GM13976 (cell line): ENCODE results near the gene PARD6G.

Experiments used
- DNase-seq: peaks from one replicate; pipeline ENCODE4 v3.0.0; 2012; ENCODE audit warnings: low spot score
- CTCF ChIP-seq: IDR thresholded peaks from 2 replicates; pipeline ENCODE4 v1.5.1; 2012; ENCODE audit warnings: borderline replicate concordance, mild to moderate bottlenecking; ENCODE audit not compliant: insufficient read depth; ENCODE audit errors: extremely low read depth, missing control alignments, control extremely low read depth
- in situ Hi-C: fragments of 300-500 bp; cut with MboI; formaldehyde crosslinking; loops from one replicate; pipeline ENCODE4 v1.12.0; 2022; ENCODE audit warnings: low sequenced_read_pairs, mixed read lengths, inconsistent platforms; ENCODE audit not compliant: unreplicated experiment

PARD6G gene

GRCh38 chr18:80201739-80202138 is 45.6 kb downstream of the PARD6G start:
- DNase-seq: no peak
- in situ Hi-C loops: no loop called here
- no peak for TF ChIP-seq CTCF

GRCh38 chr18:80200932-80201672 is 46.2 kb downstream of the PARD6G start:
- in situ Hi-C loops: no loop called here
- DNase-seq: no peak
- TF ChIP-seq CTCF: no peak

GRCh38 chr18:80200171-80200931 is 47.0 kb downstream of the PARD6G start:
- no peak for TF ChIP-seq CTCF

GRCh38 chr18:80198994-80199748 is 48.1 kb downstream of the PARD6G start:
- TF ChIP-seq CTCF: no peak
- no peak for DNase-seq
- in situ Hi-C loops: no loop called here

More at GRCh38 chr18:80200171-80200931, 47.0 kb downstream of the PARD6G start:
- DNase-seq: no peak
- in situ Hi-C loops: no loop called here

GRCh38 chr18:80198391-80198790 is 48.9 kb downstream of the PARD6G start:
- in situ Hi-C loops: no loop called here
- TF ChIP-seq CTCF: no peak
- no peak for DNase-seq

GRCh38 chr18:80197528-80197927 is 49.8 kb downstream of the PARD6G start:
- in situ Hi-C loops: no loop called here
- DNase-seq: no peak
- no peak for TF ChIP-seq CTCF
